HEK293 (cell line): ENCODE data around the gene UCKL1.

Source experiments
- CTCF ChIA-PET: fragments of 350-600 bp; formaldehyde crosslinking; extraction: SDS; loops from one replicate; lab custom pipeline; 2021; ENCODE audit warnings: antibody characterized with exemption; lab: Yijun Ruan, JAX
- POLR2A ChIA-PET: fragments of 300-600 bp; formaldehyde crosslinking; extraction: SDS; loops from one replicate; lab custom pipeline; 2020; ENCODE audit warnings: antibody characterized with exemption, inconsistent platforms; lab: Yijun Ruan, JAX
- H3K27ac ChIP-seq: fragments of 200-500 bp; sonication (Bioruptor generic); 2 replicates; pipeline ENCODE4 v1.5.1; 2014; ENCODE audit warnings: low read depth, low read length, control low read depth, inconsistent platforms; ENCODE audit errors: extremely low read depth
- H3K36me3 ChIP-seq, 2 experiments: fragments of 200-500 bp in 1 of 2; sonication (Bioruptor generic) in 1 of 2; 1 replicate in 1 of 2; 2 replicates in 1 of 2; pipeline ENCODE4 v1.5.1; 2014 to 2017; ENCODE audit warnings: inconsistent platforms in 2 of 2, low read length in 2 of 2; ENCODE audit not compliant: control insufficient read depth in 2 of 2, insufficient read depth in 1 of 2
- H3K4me1 ChIP-seq: fragments of 200-500 bp; sonication (Bioruptor generic); 2 replicates; pipeline ENCODE4 v1.5.1; 2014; ENCODE audit warnings: mild to moderate bottlenecking, low read length, inconsistent platforms; ENCODE audit not compliant: control insufficient read depth, insufficient read depth
- H3K4me3 ChIP-seq: 2 replicates; pipeline ENCODE4 v1.5.1; 2011; ENCODE audit warnings: low read depth, mild to moderate bottlenecking, control low read depth, low read length, moderate library complexity
- H3K9me3 ChIP-seq: fragments of 200-500 bp; sonication (Bioruptor generic); 2 replicates; pipeline ENCODE4 v1.5.1; 2014; ENCODE audit warnings: low read depth, low read length, inconsistent platforms; ENCODE audit not compliant: control insufficient read depth, insufficient read depth
- EGR2 ChIP-seq: fragments of 450-650 bp; formaldehyde crosslinking; IDR thresholded peaks from 2 replicates; pipeline ENCODE4 v1.5.1; 2016; ENCODE audit warnings: low read depth, missing biosample characterization, missing genetic modification characterization
- GLIS1 ChIP-seq: fragments of 450-650 bp; formaldehyde crosslinking; IDR thresholded peaks from 2 replicates; pipeline ENCODE4 v1.5.1; 2016; ENCODE audit warnings: missing biosample characterization, missing genetic modification characterization
- GLIS2 ChIP-seq: fragments of 450-650 bp; formaldehyde crosslinking; IDR thresholded peaks from 2 replicates; pipeline ENCODE4 v1.5.1; 2016; ENCODE audit warnings: missing biosample characterization, missing genetic modification characterization
- KLF1 ChIP-seq: fragments of 450-650 bp; formaldehyde crosslinking; IDR thresholded peaks from 2 replicates; pipeline ENCODE4 v1.5.1; 2016; ENCODE audit warnings: missing biosample characterization, missing genetic modification characterization
- KLF7 ChIP-seq: fragments of 450-650 bp; formaldehyde crosslinking; IDR thresholded peaks from 2 replicates; pipeline ENCODE4 v1.5.1; 2016; ENCODE audit warnings: missing biosample characterization, missing genetic modification characterization, borderline replicate concordance
- SP2 ChIP-seq: fragments of 450-650 bp; formaldehyde crosslinking; IDR thresholded peaks from 2 replicates; pipeline ENCODE4 v1.5.1; 2016; ENCODE audit warnings: missing biosample characterization, missing genetic modification characterization
- ZBTB17 ChIP-seq: fragments of 450-650 bp; formaldehyde crosslinking; IDR thresholded peaks from 2 replicates; pipeline ENCODE4 v1.5.1; 2016; ENCODE audit warnings: missing biosample characterization, missing genetic modification characterization
- ZBTB20 ChIP-seq: fragments of 450-650 bp; formaldehyde crosslinking; IDR thresholded peaks from 2 replicates; pipeline ENCODE4 v1.5.1; 2016; ENCODE audit warnings: missing biosample characterization, missing genetic modification characterization
- ZBTB48 ChIP-seq: fragments of 450-650 bp; formaldehyde crosslinking; IDR thresholded peaks from 2 replicates; pipeline ENCODE4 v1.5.1; 2016; ENCODE audit warnings: missing biosample characterization, missing genetic modification characterization
- ZBTB6 ChIP-seq: fragments of 450-650 bp; formaldehyde crosslinking; IDR thresholded peaks from 2 replicates; pipeline ENCODE4 v1.5.1; 2017; ENCODE audit warnings: missing biosample characterization, missing genetic modification characterization
- ZFHX2 ChIP-seq: fragments of 450-650 bp; formaldehyde crosslinking; conservative IDR thresholded peaks from 2 replicates; pipeline ENCODE4 v1.5.1; 2016; ENCODE audit warnings: missing biosample characterization, missing genetic modification characterization
- ZFP37 ChIP-seq: fragments of 450-650 bp; formaldehyde crosslinking; IDR thresholded peaks from 2 replicates; pipeline ENCODE4 v1.5.1; 2016; ENCODE audit warnings: missing biosample characterization, missing genetic modification characterization
- ZIC2 ChIP-seq: fragments of 450-650 bp; formaldehyde crosslinking; IDR thresholded peaks from 2 replicates; pipeline ENCODE4 v1.5.1; 2016; ENCODE audit warnings: missing biosample characterization, missing genetic modification characterization
- ZNF223 ChIP-seq: fragments of 450-650 bp; formaldehyde crosslinking; IDR thresholded peaks from 2 replicates; pipeline ENCODE4 v1.5.1; 2016; ENCODE audit warnings: missing biosample characterization, missing genetic modification characterization
- ZNF302 ChIP-seq: fragments of 450-650 bp; formaldehyde crosslinking; IDR thresholded peaks from 2 replicates; pipeline ENCODE4 v1.5.1; 2016; ENCODE audit warnings: missing biosample characterization, missing genetic modification characterization, low read depth
- ZNF518A ChIP-seq: fragments of 450-650 bp; formaldehyde crosslinking; conservative IDR thresholded peaks from 2 replicates; pipeline ENCODE4 v1.5.1; 2016; ENCODE audit warnings: low read depth, missing biosample characterization, missing genetic modification characterization
- ZNF600 ChIP-seq: fragments of 450-650 bp; formaldehyde crosslinking; IDR thresholded peaks from 2 replicates; pipeline ENCODE4 v1.5.1; 2016; ENCODE audit warnings: missing biosample characterization, missing genetic modification characterization
- ZNF623 ChIP-seq: fragments of 450-650 bp; formaldehyde crosslinking; IDR thresholded peaks from 2 replicates; pipeline ENCODE4 v1.5.1; 2016; ENCODE audit warnings: missing biosample characterization, missing genetic modification characterization
- ZNF660 ChIP-seq: fragments of 450-650 bp; IDR thresholded peaks from 2 replicates; pipeline ENCODE4 v1.5.1; 2018; ENCODE audit warnings: missing biosample characterization, mild to moderate bottlenecking, missing genetic modification characterization
- ZNF692 ChIP-seq: fragments of 450-650 bp; formaldehyde crosslinking; IDR thresholded peaks from 2 replicates; pipeline ENCODE4 v1.5.1; 2016; ENCODE audit warnings: missing biosample characterization, missing genetic modification characterization
- ZNF768 ChIP-seq: fragments of 450-650 bp; formaldehyde crosslinking; IDR thresholded peaks from 2 replicates; pipeline ENCODE4 v1.5.1; 2018; ENCODE audit warnings: missing biosample characterization, mild to moderate bottlenecking, missing genetic modification characterization
- TF ChIP-seq, protein P1 (sequence below): fragments of 450-650 bp; formaldehyde crosslinking; IDR thresholded peaks from 2 replicates; pipeline ENCODE4 v1.5.1; 2016; ENCODE audit warnings: missing biosample characterization, missing genetic modification characterization
- TF ChIP-seq, protein P2 (sequence below): fragments of 450-650 bp; formaldehyde crosslinking; IDR thresholded peaks from 2 replicates; pipeline ENCODE4 v1.5.1; 2017; ENCODE audit warnings: missing biosample characterization, missing genetic modification characterization

UCKL1 gene

GRCh38 chr20:63897978-63898561 is 58.1 kb downstream of the UCKL1 start:
- Histone ChIP-seq H3K4me1 (peaks cover 12% of the 10 kb centered on the region), H3K36me3 (peaks cover 0 to 14% of the 10 kb centered on the region in 2 experiments; a peak in 1 of 3 replicates), H3K27ac (no peak overlapping the region), H3K4me3 (no peak overlapping the region), H3K9me3 (no peaks in the 10 kb centered on the region)
- ChIA-PET CTCF (no interaction called here), POLR2A (no interaction called here)
- TF ChIP-seq ZNF518A (no peak), ZNF302 (tag by site-specific recombination) (no peak), ZNF660 (no peak), ZNF623 (tag by site-specific recombination) (no peak), KLF7 (tag by site-specific recombination) (no peak), ZBTB6 (tag by site-specific recombination) (no peak)

DNA sequence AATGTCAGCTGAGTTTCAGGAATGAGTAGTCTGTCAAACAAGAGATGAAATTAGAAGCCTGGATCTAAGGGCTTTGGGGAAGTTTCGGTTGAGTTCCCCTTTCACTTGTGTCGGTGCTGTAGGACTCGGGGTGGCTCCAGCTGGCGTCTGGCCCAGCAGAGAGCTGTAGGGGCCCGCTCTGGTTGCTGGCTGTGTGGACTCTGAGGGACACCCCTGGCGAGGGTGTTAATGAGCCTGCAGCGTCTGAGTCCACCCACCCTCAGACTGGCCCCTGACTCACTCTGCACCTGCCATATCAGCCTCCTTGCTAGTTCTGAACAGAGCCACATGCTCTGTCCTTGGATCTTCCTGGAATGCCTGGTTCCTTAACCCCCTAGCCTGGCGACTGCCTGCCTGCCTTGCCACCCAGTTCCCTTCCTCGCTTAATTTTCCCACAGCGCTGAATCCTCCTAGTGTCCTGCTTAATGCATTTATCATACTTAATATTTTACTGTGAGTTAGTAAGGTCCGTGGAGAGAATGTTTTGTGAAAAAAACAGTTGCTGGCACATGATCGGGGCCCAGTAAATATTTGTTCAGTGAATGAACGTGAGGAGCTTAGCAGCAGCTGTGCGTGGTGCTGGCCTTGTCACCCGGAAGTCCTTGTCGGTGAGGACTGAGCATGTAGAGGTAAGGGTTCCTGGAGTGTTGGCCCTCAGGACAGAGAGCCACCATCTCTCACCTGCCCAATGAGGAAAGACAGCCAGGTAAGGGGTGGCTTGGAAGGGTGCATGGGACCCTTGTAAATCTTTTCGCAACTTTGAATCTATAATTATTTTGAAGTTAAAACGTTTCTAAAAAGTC is 59.7 kb downstream of the UCKL1 start:
- peaks cover 12% of the 10 kb centered on the region for H3K4me1 ChIP-seq
- H3K9me3 ChIP-seq: no peaks in the 10 kb centered on the region
- H3K4me3 ChIP-seq: peak overlapping the region; percentile 56
- CTCF ChIA-PET: interaction anchor here (0.5 to 2.6 kb wide), 6 partner anchors 8 to 84 kb away, joined by 3 to 8 read pairs (median 4); partner anchors contain the start of gene PRPF6
- H3K36me3 ChIP-seq: peaks cover 0 to 16% of the 10 kb centered on the region in 2 experiments; a peak in 1 of 3 replicates
- POLR2A ChIA-PET: interaction anchor here (0.5 to 3.1 kb wide), 6 partner anchors 32 to 255 kb away, joined by 3 to 14 read pairs (median 4); partner anchors contain the start of genes ARFRP1, TPD52L2, UCKL1 and ZGPAT
- H3K27ac ChIP-seq: 0 out of 2 replicates have a peak overlapping the region, but pooled peaks have one; percentile 2
- TF ChIP-seq SP2: 0 out of 2 replicates have a peak, but pooled peaks have one; percentile 11
- TF ChIP-seq ZNF600 (tag by site-specific recombination): peak; percentile 98
- peak; percentile 19; the same call in 1 of the 2 replicates for TF ChIP-seq KLF1 (tag by site-specific recombination)
- no peak for TF ChIP-seq ZNF223
- TF ChIP-seq, protein P1, sequence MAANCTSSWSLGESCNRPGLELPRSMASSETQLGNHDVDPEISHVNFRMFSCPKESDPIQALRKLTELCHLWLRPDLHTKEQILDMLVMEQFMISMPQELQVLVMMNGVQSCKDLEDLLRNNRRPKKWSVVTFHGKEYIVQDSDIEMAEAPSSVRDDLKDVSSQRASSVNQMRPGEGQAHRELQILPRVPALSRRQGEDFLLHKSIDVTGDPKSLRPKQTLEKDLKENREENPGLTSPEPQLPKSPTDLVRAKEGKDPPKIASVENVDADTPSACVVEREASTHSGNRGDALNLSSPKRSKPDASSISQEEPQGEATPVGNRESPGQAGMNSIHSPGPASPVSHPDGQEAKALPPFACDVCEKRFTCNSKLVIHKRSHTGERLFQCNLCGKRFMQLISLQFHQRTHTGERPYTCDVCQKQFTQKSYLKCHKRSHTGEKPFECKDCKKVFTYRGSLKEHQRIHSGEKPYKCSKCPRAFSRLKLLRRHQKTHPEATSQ: no peak
- peak; percentile 79 for TF ChIP-seq GLIS2 (tag by site-specific recombination)
- peak; percentile 76 for TF ChIP-seq ZIC2 (tag by site-specific recombination)
- peak; percentile 24; the same call in 1 of the 2 replicates for TF ChIP-seq ZBTB48 (tag by site-specific recombination)
- peak; percentile 60 for TF ChIP-seq ZBTB20 (tag by site-specific recombination)
- peak; percentile 61 for TF ChIP-seq ZFHX2 (tag by site-specific recombination)
- TF ChIP-seq ZBTB17: peak; percentile 76
- peak; percentile 37; the same call in 1 of the 2 replicates for TF ChIP-seq EGR2 (tag by site-specific recombination)
- peak; percentile 82 for TF ChIP-seq GLIS1 (tag by site-specific recombination)
- TF ChIP-seq, protein P2, sequence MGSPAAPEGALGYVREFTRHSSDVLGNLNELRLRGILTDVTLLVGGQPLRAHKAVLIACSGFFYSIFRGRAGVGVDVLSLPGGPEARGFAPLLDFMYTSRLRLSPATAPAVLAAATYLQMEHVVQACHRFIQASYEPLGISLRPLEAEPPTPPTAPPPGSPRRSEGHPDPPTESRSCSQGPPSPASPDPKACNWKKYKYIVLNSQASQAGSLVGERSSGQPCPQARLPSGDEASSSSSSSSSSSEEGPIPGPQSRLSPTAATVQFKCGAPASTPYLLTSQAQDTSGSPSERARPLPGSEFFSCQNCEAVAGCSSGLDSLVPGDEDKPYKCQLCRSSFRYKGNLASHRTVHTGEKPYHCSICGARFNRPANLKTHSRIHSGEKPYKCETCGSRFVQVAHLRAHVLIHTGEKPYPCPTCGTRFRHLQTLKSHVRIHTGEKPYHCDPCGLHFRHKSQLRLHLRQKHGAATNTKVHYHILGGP (tag by site-specific recombination): no peak
- 0 out of 2 replicates have a peak, but pooled peaks have one; percentile 7 for TF ChIP-seq ZFP37 (tag by site-specific recombination)
- 0 out of 2 replicates have a peak, but pooled peaks have one; percentile 15 for TF ChIP-seq ZNF692 (tag by site-specific recombination)
- no peak for TF ChIP-seq ZNF768
